CD4-positive, alpha-beta T cell (primary cell): Measurements from ENCODE around the gene SLC8A3. TPM values are rescaled to one million over a fixed set of nuclear protein-coding genes. Genes with fewer than 3 reads are reported as not detected.

Source experiments
- ATAC-seq: fragments of 200-7000 bp; cut with Tn5 transposase; one replicate; pipeline ENCODE4 v1.10.0; 2022; ENCODE audit warnings: mild to moderate bottlenecking; ENCODE audit not compliant: poor library complexity
- CTCF ChIA-PET: fragments of 350-600 bp; sonication (Branson Sonifier 250); formaldehyde crosslinking; loops from one replicate; lab custom pipeline; 2021; ENCODE audit warnings: antibody characterized with exemption, inconsistent platforms; lab: Charles Lee
- POLR2A ChIA-PET: fragments of 350-600 bp; sonication (Branson Sonifier 250); formaldehyde crosslinking; loops from one replicate; lab custom pipeline; 2021; ENCODE audit warnings: antibody characterized with exemption, inconsistent platforms; lab: Charles Lee
- DNase-seq, 14 experiments: peaks; one replicate each; pipeline ENCODE4 v3.0.0-alpha.2; 2013 to 2020; ENCODE audit warnings: mixed read lengths in 2 of 14
- H3K27ac ChIP-seq, 2 donors: one replicate each; pipeline versions ENCODE4 v1.5.1 to v1.7.0; 2013; ENCODE audit warnings: low read length in 2 of 2, low read depth in 1 of 2, mild to moderate bottlenecking in 1 of 2
- H3K27me3 ChIP-seq, 2 experiments: 1 replicate in 1 of 2; 2 replicates in 1 of 2; pipeline versions ENCODE4 v1.6.1 to v1.7.0; 2013; ENCODE audit warnings: low read length in 2 of 2, control low read depth in 1 of 2, mild to moderate bottlenecking in 1 of 2, moderate library complexity in 1 of 2; ENCODE audit not compliant: insufficient read depth in 2 of 2, control insufficient read depth in 1 of 2
- H3K36me3 ChIP-seq: one replicate; pipeline ENCODE4 v1.6.1; 2013; ENCODE audit warnings: low read length, control low read depth; ENCODE audit not compliant: insufficient read depth
- H3K4me1 ChIP-seq: one replicate; pipeline ENCODE4 v1.6.1; 2013; ENCODE audit warnings: low read length, control low read depth; ENCODE audit not compliant: insufficient read depth
- H3K4me3 ChIP-seq: one replicate; pipeline ENCODE4 v1.5.1; 2013; ENCODE audit warnings: mild to moderate bottlenecking, low read length, moderate library complexity
- H3K9me3 ChIP-seq, 2 experiments: 1 replicate in 1 of 2; 2 replicates in 1 of 2; pipeline versions ENCODE4 v1.6.1 to v1.7.0; 2013; ENCODE audit warnings: low read length in 2 of 2, mild to moderate bottlenecking in 2 of 2, control low read depth in 1 of 2, moderate library complexity in 1 of 2; ENCODE audit not compliant: control insufficient read depth in 1 of 2, insufficient read depth in 1 of 2
- H3K27ac Mint-ChIP-seq: one replicate; pipeline ENCODE4 v1.8.0; 2020; ENCODE audit warnings: mixed read lengths
- H3K27me3 Mint-ChIP-seq: one replicate; pipeline ENCODE4 v1.8.0; 2021; ENCODE audit warnings: mixed read lengths
- H3K36me3 Mint-ChIP-seq: one replicate; pipeline ENCODE4 v1.8.0; 2021; ENCODE audit warnings: low read depth, mixed read lengths
- H3K4me1 Mint-ChIP-seq: one replicate; pipeline ENCODE4 v1.8.0; 2021; ENCODE audit warnings: low read depth, mixed read lengths
- H3K4me3 Mint-ChIP-seq: one replicate; pipeline ENCODE4 v1.8.0; 2020; ENCODE audit warnings: mild to moderate bottlenecking, mixed read lengths
- H3K9me3 Mint-ChIP-seq: one replicate; pipeline ENCODE4 v1.8.0; 2020; ENCODE audit warnings: mixed read lengths
- intact Hi-C, 2 experiments: fragments of 100-400 bp; cut with DNase I in 1 of 2; cut with micrococcal nuclease in 1 of 2; formaldehyde crosslinking; loops; one replicate each; pipeline versions ENCODE4 v1.15.1 to v1.9.0; 2023 to 2025; cut with DNase I, micrococcal nuclease
- total RNA-seq, 174 experiments: library from RNA in 2 of 174; stranded (reverse) in 2 of 174; gene quantifications; one replicate each; pipeline ENCODE4 v1.2.3 and lab custom pipeline; 2021 to 2026
- TF ChIP-seq, protein P1 (sequence below): fragments of 200-600 bp; IDR thresholded peaks from one replicate; pipeline ENCODE4 v1.8.0; 2022; ENCODE audit warnings: antibody characterized with exemption, mild to moderate bottlenecking

SLC8A3 gene
- total RNA-seq, 2 experiments from 2014 or later = not detected

DNA sequence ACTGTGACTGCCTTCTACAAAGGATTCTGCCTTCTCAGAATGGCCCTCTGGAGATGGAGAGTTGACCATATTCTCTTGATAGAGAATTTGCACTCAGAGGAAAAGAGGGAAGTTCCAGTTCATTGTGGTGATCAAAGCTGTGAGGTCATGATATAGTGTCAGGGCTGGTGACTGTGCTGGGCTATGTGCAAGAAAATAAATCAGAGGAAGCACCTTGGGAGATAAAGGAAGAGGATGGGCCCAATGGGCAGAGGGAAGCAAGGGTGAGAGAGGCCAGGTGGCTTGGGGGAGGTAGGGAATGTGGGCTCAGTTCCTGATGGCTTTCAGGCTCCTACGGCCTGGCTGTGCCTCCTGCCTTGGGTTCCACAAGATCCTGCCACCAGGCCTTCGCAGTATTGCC is 145.8 kb downstream of the SLC8A3 start:
- TF ChIP-seq, protein P1, sequence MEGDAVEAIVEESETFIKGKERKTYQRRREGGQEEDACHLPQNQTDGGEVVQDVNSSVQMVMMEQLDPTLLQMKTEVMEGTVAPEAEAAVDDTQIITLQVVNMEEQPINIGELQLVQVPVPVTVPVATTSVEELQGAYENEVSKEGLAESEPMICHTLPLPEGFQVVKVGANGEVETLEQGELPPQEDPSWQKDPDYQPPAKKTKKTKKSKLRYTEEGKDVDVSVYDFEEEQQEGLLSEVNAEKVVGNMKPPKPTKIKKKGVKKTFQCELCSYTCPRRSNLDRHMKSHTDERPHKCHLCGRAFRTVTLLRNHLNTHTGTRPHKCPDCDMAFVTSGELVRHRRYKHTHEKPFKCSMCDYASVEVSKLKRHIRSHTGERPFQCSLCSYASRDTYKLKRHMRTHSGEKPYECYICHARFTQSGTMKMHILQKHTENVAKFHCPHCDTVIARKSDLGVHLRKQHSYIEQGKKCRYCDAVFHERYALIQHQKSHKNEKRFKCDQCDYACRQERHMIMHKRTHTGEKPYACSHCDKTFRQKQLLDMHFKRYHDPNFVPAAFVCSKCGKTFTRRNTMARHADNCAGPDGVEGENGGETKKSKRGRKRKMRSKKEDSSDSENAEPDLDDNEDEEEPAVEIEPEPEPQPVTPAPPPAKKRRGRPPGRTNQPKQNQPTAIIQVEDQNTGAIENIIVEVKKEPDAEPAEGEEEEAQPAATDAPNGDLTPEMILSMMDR = no peak
- DNase-seq (no peak), ATAC-seq (no peak)
- no peak overlapping the region for H3K27ac Mint-ChIP-seq
- no peaks in the 10 kb centered on the region for H3K36me3 Mint-ChIP-seq
- intact Hi-C loops = no loop called here
- H3K4me1 ChIP-seq = no peaks in the 10 kb centered on the region
- ChIA-PET CTCF (no interaction called here), POLR2A (no interaction called here)
- H3K27ac ChIP-seq = no peak overlapping the region
- H3K4me3 Mint-ChIP-seq = no peak overlapping the region
- H3K27me3 ChIP-seq = peaks cover 0 to 8% of the 10 kb centered on the region in 2 experiments
- peaks cover 40% of the 10 kb centered on the region for H3K27me3 Mint-ChIP-seq
- peaks cover 0 to 4% of the 10 kb centered on the region in 2 experiments for H3K9me3 ChIP-seq
- H3K4me3 ChIP-seq = no peak overlapping the region
- no peaks in the 10 kb centered on the region for H3K4me1 Mint-ChIP-seq
- H3K9me3 Mint-ChIP-seq = no peaks in the 10 kb centered on the region
- no peaks in the 10 kb centered on the region for H3K36me3 ChIP-seq

DNA sequence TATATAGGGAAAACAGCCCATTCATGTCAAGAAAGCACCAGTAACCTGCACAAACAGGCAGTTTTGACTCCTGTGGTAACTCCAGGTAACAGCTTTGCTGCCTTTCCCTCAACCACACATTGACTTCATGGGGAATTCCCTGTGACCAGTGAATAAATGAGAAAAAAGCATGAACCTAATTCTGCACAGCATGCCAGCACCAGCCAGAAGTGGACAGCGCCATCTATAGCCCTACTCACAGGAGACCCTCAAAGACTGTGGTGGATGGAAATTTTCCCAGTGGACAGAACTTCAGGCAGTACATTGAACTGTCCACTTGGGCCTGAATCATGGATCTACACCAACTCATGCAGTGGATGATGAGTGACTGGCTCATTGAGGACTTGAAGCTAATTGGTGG is 152.1 kb downstream of the SLC8A3 start:
- no peaks in the 10 kb centered on the region for H3K4me1 Mint-ChIP-seq
- no peak for ATAC-seq
- Histone ChIP-seq H3K9me3 (no peaks in the 10 kb centered on the region), H3K4me3 (no peak overlapping the region), H3K4me1 (no peaks in the 10 kb centered on the region), H3K27ac (no peak overlapping the region), H3K27me3 (peaks cover 0 to 8% of the 10 kb centered on the region in 2 experiments), H3K36me3 (no peaks in the 10 kb centered on the region)
- ChIA-PET POLR2A (no interaction called here), CTCF (no interaction called here)
- H3K27ac Mint-ChIP-seq = no peak overlapping the region
- H3K9me3 Mint-ChIP-seq = no peaks in the 10 kb centered on the region
- H3K4me3 Mint-ChIP-seq = no peak overlapping the region
- H3K36me3 Mint-ChIP-seq = no peaks in the 10 kb centered on the region
- intact Hi-C loops = no loop called here
- H3K27me3 Mint-ChIP-seq = peaks cover 36% of the 10 kb centered on the region
- no peak for DNase-seq
- TF ChIP-seq, protein P1 = no peak

DNA sequence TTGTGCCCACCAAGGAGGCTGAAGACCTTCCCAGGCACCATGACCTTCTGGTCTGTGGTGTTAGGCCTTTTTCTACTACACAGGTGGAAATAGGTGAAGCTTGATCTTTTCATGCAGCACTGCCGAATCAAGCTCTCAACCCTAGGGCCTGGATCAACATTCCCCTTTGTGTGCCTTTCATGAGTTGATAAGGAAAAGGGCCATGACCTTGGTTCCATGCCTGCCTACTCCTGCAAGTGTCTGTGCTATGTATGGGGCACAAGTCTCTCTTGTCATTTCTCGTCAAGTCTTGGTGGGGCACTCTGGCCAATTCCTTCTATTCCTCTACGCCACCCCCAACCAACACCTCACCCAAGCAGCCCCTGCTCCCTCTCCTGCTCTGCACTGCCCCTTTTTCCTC is 154.5 kb downstream of the SLC8A3 start:
- DNase-seq = no peak
- Histone ChIP-seq H3K4me3 (no peak overlapping the region), H3K4me1 (no peaks in the 10 kb centered on the region), H3K9me3 (no peaks in the 10 kb centered on the region), H3K36me3 (no peaks in the 10 kb centered on the region), H3K27me3 (peaks cover 0 to 4% of the 10 kb centered on the region in 2 experiments), H3K27ac (no peak overlapping the region)
- ChIA-PET CTCF (no interaction called here), POLR2A (no interaction called here)
- no peak for ATAC-seq
- Mint-ChIP-seq H3K9me3 (no peaks in the 10 kb centered on the region), H3K27ac (no peak overlapping the region), H3K36me3 (no peaks in the 10 kb centered on the region), H3K27me3 (peaks cover 20% of the 10 kb centered on the region), H3K4me3 (no peak overlapping the region), H3K4me1 (no peaks in the 10 kb centered on the region)
- intact Hi-C loops = no loop called here
- TF ChIP-seq, protein P1 = no peak
